MM.1S (cell line): ENCODE data around the gene DDX4.

Source experiments
- CTCF ChIP-seq: fragments of 300-600 bp; sonication (generic); IDR thresholded peaks from 2 replicates; pipeline ENCODE4 v1.5.1; 2016; ENCODE audit warnings: antibody characterized with exemption, low read length, mixed read lengths
- EZH2 ChIP-seq: fragments of 300-600 bp; sonication (generic); optimal IDR thresholded peaks from 2 replicates; pipeline ENCODE3; 2017; ENCODE audit warnings: low read depth, mild to moderate bottlenecking, antibody characterized with exemption, low read length, mixed read lengths
- EZH2phosphoT487 ChIP-seq: fragments of 300-600 bp; sonication (generic); IDR thresholded peaks from 2 replicates; pipeline ENCODE4 v1.6.1; 2018; ENCODE audit warnings: antibody characterized with exemption, low read length

GRCh38 chr5:55701462-55702103 is 36.3 kb upstream of the DDX4 start:
- no peak for TF ChIP-seq CTCF
- TF ChIP-seq EZH2: no peak
- TF ChIP-seq EZH2phosphoT487: no peak
